ENCODE measurements around the gene EGFL6. TPM values are rescaled to one million over a fixed set of nuclear protein-coding genes. Genes with fewer than 3 reads are reported as not detected.

EGFL6 gene
- total and polyA plus RNA-seq, 2 of the 13 experiments (the other 11 are each of a cell fraction or from before 2014, with no cell fraction given), result not detected

DNA sequence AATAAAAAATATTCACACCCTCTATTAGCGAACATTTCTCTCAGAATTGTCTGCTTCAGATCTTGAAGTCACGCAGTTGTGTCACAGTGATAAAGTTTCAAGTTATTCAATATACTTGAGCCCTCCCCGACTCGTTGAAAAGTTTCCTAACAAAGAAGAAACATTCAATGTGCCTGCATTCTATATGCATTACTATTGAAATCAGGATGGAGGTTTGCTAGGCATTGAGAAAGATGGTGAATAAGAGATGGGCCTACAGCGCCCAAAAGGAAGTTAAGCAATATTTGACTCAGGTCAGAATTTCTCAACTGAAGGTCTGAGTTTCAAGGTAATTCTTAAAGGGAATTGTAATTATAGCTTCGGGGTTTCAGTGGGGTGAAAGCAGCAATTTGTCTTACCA is 89.7 kb downstream of the EGFL6 start:
- no peaks in the 10 kb centered on the region for H3K36me3 ChIP-seq (replicated peaks in 1 of 2; ENCODE audit: control insufficient read depth in 1 of 2, insufficient read depth in 2 of 2, low read length in 2 of 2)
- H3K27ac ChIP-seq (ENCODE audit: extremely low read length, insufficient read depth, low read length), result no peak overlapping the region
- H3K4me3 ChIP-seq (replicated peaks in 1 of 3; ENCODE audit: insufficient read depth in 1 of 3, low read depth in 2 of 3, low read length in 3 of 3), result peak overlapping the region in 1 of 3 experiments; percentile 21; a peak in 1 of 6 replicates
- in situ Hi-C loops (cut with HindIII; ENCODE audit: extremely low pct_ligation_motif_present, low pct_unique_long_range_greater_than_20kb) (no loop called here), intact Hi-C loops (cut with micrococcal nuclease; ENCODE audit: unreplicated experiment) (loop anchor here (1.0 to 2.0 kb wide), 3 partner anchors 30 to 373 kb away; partner anchors contain the start of gene RAB9A)
- no peak for FAIRE-seq
- CTCF ChIA-PET (ENCODE audit: low intra/inter-chr PET ratio, low total read pairs), result interaction anchor here (1.5 to 1.6 kb wide), 2 partner anchors 89 to 92 kb away, joined by 3 to 8 read pairs; no protein-coding TSS in a partner anchor
- no peak overlapping the region for H3K9ac ChIP-seq (ENCODE audit: insufficient read depth, low read depth, low read length)
- no TSS peak for BruUV-seq (replicated peaks)
- H3K4me1 ChIP-seq (ENCODE audit: insufficient read depth, low read length), result peaks cover 10% of the 10 kb centered on the region
- no peaks in the 10 kb centered on the region for H3K9me3 ChIP-seq (ENCODE audit: low read length)
- TF ChIP-seq, protein P1, sequence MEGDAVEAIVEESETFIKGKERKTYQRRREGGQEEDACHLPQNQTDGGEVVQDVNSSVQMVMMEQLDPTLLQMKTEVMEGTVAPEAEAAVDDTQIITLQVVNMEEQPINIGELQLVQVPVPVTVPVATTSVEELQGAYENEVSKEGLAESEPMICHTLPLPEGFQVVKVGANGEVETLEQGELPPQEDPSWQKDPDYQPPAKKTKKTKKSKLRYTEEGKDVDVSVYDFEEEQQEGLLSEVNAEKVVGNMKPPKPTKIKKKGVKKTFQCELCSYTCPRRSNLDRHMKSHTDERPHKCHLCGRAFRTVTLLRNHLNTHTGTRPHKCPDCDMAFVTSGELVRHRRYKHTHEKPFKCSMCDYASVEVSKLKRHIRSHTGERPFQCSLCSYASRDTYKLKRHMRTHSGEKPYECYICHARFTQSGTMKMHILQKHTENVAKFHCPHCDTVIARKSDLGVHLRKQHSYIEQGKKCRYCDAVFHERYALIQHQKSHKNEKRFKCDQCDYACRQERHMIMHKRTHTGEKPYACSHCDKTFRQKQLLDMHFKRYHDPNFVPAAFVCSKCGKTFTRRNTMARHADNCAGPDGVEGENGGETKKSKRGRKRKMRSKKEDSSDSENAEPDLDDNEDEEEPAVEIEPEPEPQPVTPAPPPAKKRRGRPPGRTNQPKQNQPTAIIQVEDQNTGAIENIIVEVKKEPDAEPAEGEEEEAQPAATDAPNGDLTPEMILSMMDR (CRISPR knock-in tag; IDR thresholded peaks at IDR 0.05), result no peak
- TF ChIP-seq EZH2 (conservative IDR thresholded peaks at IDR 0.05; ENCODE audit: low read depth, low read length) (no peak), ZC3H13 (CRISPR knock-in tag; IDR thresholded peaks at IDR 0.05) (no peak), CEBPG (CRISPR knock-in tag; IDR thresholded peaks at IDR 0.05) (peak; percentile 76), CEBPB (IDR thresholded peaks at IDR 0.05; ENCODE audit: borderline replicate concordance, low read depth, low read length) (peak; percentile 77), GATAD2A (CRISPR knock-in tag; IDR thresholded peaks at IDR 0.05) (0 out of 2 replicates have a peak, but pooled peaks have one; percentile 35)
- ATAC-seq, result peak; percentile 48; the same call in 2 of the 3 replicates
- H3K27me3 ChIP-seq (ENCODE audit: control insufficient read depth in 1 of 2, insufficient read depth in 2 of 2, low read length in 2 of 2), result no peaks in the 10 kb centered on the region
- H3K4me2 ChIP-seq (ENCODE audit: low read depth, low read length), result peak overlapping the region; percentile 45
- H2AFZ ChIP-seq (ENCODE audit: low read length), result no peak overlapping the region
- WGBS (ENCODE audit: low lambda C conversion rate), result 19% methylated on average over 6 of the region's 6 CpGs
- no peaks in the 10 kb centered on the region for H4K20me1 ChIP-seq (ENCODE audit: insufficient read depth, low read length)
- no peaks in the 10 kb centered on the region for H3K79me2 ChIP-seq (ENCODE audit: insufficient read depth, low read length)
- POLR2A ChIA-PET, result no interaction called here
- DNase-seq (ENCODE audit: low spot score), result peak; percentile 8

DNA sequence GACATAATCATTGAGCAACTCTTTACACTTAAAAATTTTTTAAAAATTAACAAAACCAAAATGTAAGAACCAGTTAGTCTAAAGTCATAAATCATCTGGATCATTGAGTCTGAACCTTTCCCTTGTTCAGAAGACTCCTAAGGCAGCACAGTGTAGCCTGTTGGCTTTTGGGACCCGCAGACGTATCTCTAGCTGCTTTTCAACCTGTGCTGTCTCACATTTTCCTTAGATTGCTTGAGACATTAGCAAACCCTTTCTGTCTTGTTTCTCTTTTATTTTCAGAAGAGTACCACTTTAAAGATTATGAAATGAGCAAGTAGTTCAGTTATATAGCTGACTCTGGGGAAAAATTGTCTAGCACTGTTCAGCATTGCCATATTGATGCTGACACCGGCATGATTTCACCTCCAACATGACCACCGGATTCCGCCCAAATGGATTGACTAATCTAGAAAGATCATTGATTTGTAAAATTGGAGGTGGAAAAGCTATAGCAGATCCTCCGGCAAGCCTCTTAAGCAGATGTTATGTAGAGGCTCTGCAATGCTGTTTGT is 92.4 kb downstream of the EGFL6 start:
- ChIA-PET POLR2A (no interaction called here), CTCF (ENCODE audit: low intra/inter-chr PET ratio, low total read pairs) (no interaction called here)
- in situ Hi-C loops (cut with HindIII; ENCODE audit: extremely low pct_ligation_motif_present, low pct_unique_long_range_greater_than_20kb), result no loop called here
- ATAC-seq (no peak), DNase-seq (ENCODE audit: low spot score) (no peak), FAIRE-seq (no peak)
- intact Hi-C loops (cut with micrococcal nuclease; ENCODE audit: unreplicated experiment), result no loop called here
- WGBS (ENCODE audit: low lambda C conversion rate), result 97% methylated on average over 6 of the region's 6 CpGs
- no peaks in the 10 kb centered on the region for H4K20me1 ChIP-seq (ENCODE audit: insufficient read depth, low read length)
- no peak overlapping the region for H3K4me2 ChIP-seq (ENCODE audit: low read depth, low read length)
- no peak overlapping the region for H3K9ac ChIP-seq (ENCODE audit: insufficient read depth, low read depth, low read length)
- peaks cover 5% of the 10 kb centered on the region for H3K4me1 ChIP-seq (ENCODE audit: insufficient read depth, low read length)
- no peak overlapping the region for H3K4me3 ChIP-seq (replicated peaks in 1 of 3; ENCODE audit: insufficient read depth in 1 of 3, low read depth in 2 of 3, low read length in 3 of 3)
- H3K27ac ChIP-seq (ENCODE audit: extremely low read length, insufficient read depth, low read length), result no peak overlapping the region
- H3K79me2 ChIP-seq (ENCODE audit: insufficient read depth, low read length), result no peaks in the 10 kb centered on the region
- no peaks in the 10 kb centered on the region for H3K27me3 ChIP-seq (ENCODE audit: control insufficient read depth in 1 of 2, insufficient read depth in 2 of 2, low read length in 2 of 2)
- H2AFZ ChIP-seq (ENCODE audit: low read length), result no peak overlapping the region
- no peaks in the 10 kb centered on the region for H3K36me3 ChIP-seq (replicated peaks in 1 of 2; ENCODE audit: control insufficient read depth in 1 of 2, insufficient read depth in 2 of 2, low read length in 2 of 2)
- no TSS peak for BruUV-seq (replicated peaks)
- no peaks in the 10 kb centered on the region for H3K9me3 ChIP-seq (ENCODE audit: low read length)
- no peak for TF ChIP-seq CHD4 (IDR thresholded peaks at IDR 0.05; ENCODE audit: borderline replicate concordance, low read length)
- no peak for TF ChIP-seq NR1H2 (CRISPR knock-in tag; IDR thresholded peaks at IDR 0.05; ENCODE audit: borderline replicate concordance, low read depth)
- no peak for TF ChIP-seq ZNF329 (CRISPR knock-in tag; IDR thresholded peaks at IDR 0.05; ENCODE audit: low read depth)
- TF ChIP-seq TBL1XR1 (IDR thresholded peaks at IDR 0.05; ENCODE audit: borderline replicate concordance, low read length, partially characterized antibody), result no peak
- no peak for TF ChIP-seq TCF7 (IDR thresholded peaks at IDR 0.05; ENCODE audit: low read depth)
- no peak for TF ChIP-seq ZNF720 (CRISPR knock-in tag; IDR thresholded peaks at IDR 0.05)
- no peak for TF ChIP-seq REXO4 (CRISPR knock-in tag; IDR thresholded peaks at IDR 0.05; ENCODE audit: borderline replicate concordance)
- no peak for TF ChIP-seq ZNF337 (CRISPR knock-in tag; IDR thresholded peaks at IDR 0.05; ENCODE audit: borderline replicate concordance, low read depth)
